ENCODE data around the gene TRIM33. TPM values are rescaled to one million over a fixed set of nuclear protein-coding genes. Genes with fewer than 3 reads are reported as not detected.
"Not testable (repeated sequence)": the region's sequence is repeated elsewhere in the genome, so short reads cannot be mapped to it uniquely, and the experiment has no call there.

The TRIM33 gene
- total RNA-seq, 2 donors from 2014 or later = 36.7 to 54.9 TPM

GRCh38 chr1:114428083-114428754, 82.8 kb downstream of the TRIM33 start:
- Histone ChIP-seq H3K9me3 (no peaks in the 10 kb centered on the region), H3K27me3 (replicated peaks; ENCODE audit: insufficient read depth) (no peaks in the 10 kb centered on the region), H3K4me3 (no peak overlapping the region), H3K36me3 (no peaks in the 10 kb centered on the region), H3K4me1 (replicated peaks) (no peaks in the 10 kb centered on the region), H3K27ac (no peak overlapping the region)
- no peak for DNase-seq (ENCODE audit: low spot score)
- 73% methylated on average over 1 of the region's 1 CpG for WGBS
- intact Hi-C loops (cut with DNase I) = loop anchor here (10.0 kb wide), 1 partner anchor 87 kb away; the partner anchor contains the start of gene TRIM33
- TF ChIP-seq POLR2AphosphoS5 (IDR thresholded peaks at IDR 0.05) = no peak
- TF ChIP-seq POLR2A (IDR thresholded peaks at IDR 0.05) = no peak
- TF ChIP-seq CTCF (IDR thresholded peaks at IDR 0.05) = peak in 2 of 4 experiments; percentile 33 to 43

GRCh38 chr1:114427612-114428011, 83.4 kb downstream of the TRIM33 start:
- H3K27ac ChIP-seq = no peak overlapping the region
- TF ChIP-seq POLR2AphosphoS5 (IDR thresholded peaks at IDR 0.05) (no peak), CTCF (IDR thresholded peaks at IDR 0.05) (no peak), POLR2A (IDR thresholded peaks at IDR 0.05) (no peak)
- 86% methylated on average over 3 of the region's 3 CpGs for WGBS
- intact Hi-C loops (cut with DNase I) = loop anchor here (2.0 to 10.0 kb wide), 2 partner anchors 81 to 87 kb away; partner anchors contain the start of gene TRIM33
- no peaks in the 10 kb centered on the region for H3K4me1 ChIP-seq (replicated peaks)
- no peaks in the 10 kb centered on the region for H3K9me3 ChIP-seq
- no peak for DNase-seq (ENCODE audit: low spot score)
- H3K36me3 ChIP-seq = no peaks in the 10 kb centered on the region
- H3K4me3 ChIP-seq = no peak overlapping the region
- H3K27me3 ChIP-seq (replicated peaks; ENCODE audit: insufficient read depth) = no peaks in the 10 kb centered on the region

GRCh38 chr1:114423455-114423854, 87.5 kb downstream of the TRIM33 start:
- TF ChIP-seq POLR2A (IDR thresholded peaks at IDR 0.05) = no peak
- TF ChIP-seq POLR2AphosphoS5 (IDR thresholded peaks at IDR 0.05) = no peak
- TF ChIP-seq CTCF (IDR thresholded peaks at IDR 0.05) = no peak
- Histone ChIP-seq H3K27ac (no peak overlapping the region), H3K27me3 (replicated peaks; ENCODE audit: insufficient read depth) (no peaks in the 10 kb centered on the region), H3K9me3 (no peaks in the 10 kb centered on the region), H3K4me3 (no peak overlapping the region), H3K4me1 (replicated peaks) (no peaks in the 10 kb centered on the region), H3K36me3 (no peaks in the 10 kb centered on the region)
- intact Hi-C loops (cut with DNase I) = loop anchor here (10.0 kb wide), 1 partner anchor 91 kb away; the partner anchor contains the start of gene TRIM33
- WGBS = 95% methylated on average over 7 of the region's 7 CpGs
- no peak for DNase-seq (ENCODE audit: low spot score)

GRCh38 chr1:114418948-114419347, 92.1 kb downstream of the TRIM33 start:
- H3K9me3 ChIP-seq; intact Hi-C loops (cut with DNase I); H3K27ac ChIP-seq; H3K4me3 ChIP-seq; H3K36me3 ChIP-seq; H3K27me3 ChIP-seq (replicated peaks; ENCODE audit: insufficient read depth); H3K4me1 ChIP-seq (replicated peaks); DNase-seq (ENCODE audit: low spot score): not testable (repeated sequence)
- WGBS = 96% methylated on average over 7 of the region's 7 CpGs

GRCh38 chr1:114397601-114398000, 113.4 kb downstream of the TRIM33 start:
- no peak overlapping the region for H3K4me3 ChIP-seq
- no peaks in the 10 kb centered on the region for H3K9me3 ChIP-seq
- no peaks in the 10 kb centered on the region for H3K4me1 ChIP-seq (replicated peaks)
- TF ChIP-seq POLR2A (IDR thresholded peaks at IDR 0.05) (no peak), POLR2AphosphoS5 (IDR thresholded peaks at IDR 0.05) (no peak), CTCF (IDR thresholded peaks at IDR 0.05) (no peak)
- intact Hi-C loops (cut with DNase I) = no loop called here
- H3K27ac ChIP-seq = no peak overlapping the region
- no peak for DNase-seq (ENCODE audit: low spot score)
- H3K36me3 ChIP-seq = no peaks in the 10 kb centered on the region
- WGBS = 99% methylated on average over 4 of the region's 4 CpGs
- H3K27me3 ChIP-seq (replicated peaks; ENCODE audit: insufficient read depth) = no peaks in the 10 kb centered on the region

All from prostate gland (tissue), 2 donors.